Naive thymus-derived CD8-positive, alpha-beta T cell (primary cell): ENCODE measurements around the gene SMPD3. TPM values are rescaled to one million over a fixed set of nuclear protein-coding genes. Genes with fewer than 3 reads are reported as not detected.

Experiments used
- ATAC-seq, 2 donors: fragments of 150-1000 bp; cut with Tn5 transposase in 1 of 2; sonication (Bioruptor Pico), chemical (Tn5 transposase) in 1 of 2; 1 replicate in 1 of 2; 2 replicates in 1 of 2; pipeline ENCODE4 v1.10.0; 2021; ENCODE audit warnings: mild to moderate bottlenecking in 2 of 2, moderate library complexity in 2 of 2
- POLR2A ChIA-PET: fragments of 350-600 bp; sonication (Branson Sonifier 250); formaldehyde crosslinking; loops from one replicate; lab custom pipeline; 2021; ENCODE audit warnings: antibody characterized with exemption; lab: Charles Lee
- DNase-seq, 10 donors: peaks; one replicate each; pipeline versions ENCODE4 v3.0.0 to v3.0.0-alpha.2; 2020 to 2022
- H3K27ac Mint-ChIP-seq, 10 donors: one replicate each; pipeline ENCODE4 v1.8.0; 2020 to 2022; ENCODE audit warnings: mild to moderate bottlenecking in 10 of 10, mixed read lengths in 10 of 10, moderate library complexity in 4 of 10, inconsistent platforms in 1 of 10
- H3K27me3 Mint-ChIP-seq, 5 donors: one replicate each; pipeline ENCODE4 v1.8.0; 2021 to 2022; ENCODE audit warnings: mixed read lengths in 5 of 5
- H3K36me3 Mint-ChIP-seq, 3 donors: one replicate each; pipeline ENCODE4 v1.8.0; 2020 to 2022; ENCODE audit warnings: mixed read lengths in 3 of 3, mild to moderate bottlenecking in 2 of 3, inconsistent platforms in 1 of 3
- H3K4me1 Mint-ChIP-seq, 4 donors: one replicate each; pipeline ENCODE4 v1.8.0; 2021 to 2022; ENCODE audit warnings: mixed read lengths in 4 of 4
- H3K4me3 Mint-ChIP-seq, 10 donors: one replicate each; pipeline ENCODE4 v1.8.0; 2020 to 2022; ENCODE audit warnings: mild to moderate bottlenecking in 10 of 10, mixed read lengths in 10 of 10, moderate library complexity in 6 of 10, inconsistent platforms in 1 of 10
- H3K9me3 Mint-ChIP-seq, 9 donors: one replicate each; pipeline ENCODE4 v1.8.0; 2020 to 2022; ENCODE audit warnings: mixed read lengths in 9 of 9, mild to moderate bottlenecking in 3 of 9, inconsistent platforms in 1 of 9, moderate library complexity in 1 of 9
- polyA plus RNA-seq, 3 donors: library from polyadenylated mRNA; unstranded; fragments of 300-500 nt; fragmentation: Illumina TruSeq; gene quantifications; one replicate each; pipeline ENCODE4 v1.2.3, GENCODE V29; 2021
- total RNA-seq, 8 experiments: library from RNA in 2 of 8; stranded (reverse) in 2 of 8; gene quantifications; one replicate each; pipeline ENCODE4 v1.2.3 and lab custom pipeline; 2021 to 2026

The SMPD3 gene
- total and polyA plus RNA-seq, 5 experiments from 2014 or later, result 0.27 to 3.5 (median 0.88) TPM

DNA sequence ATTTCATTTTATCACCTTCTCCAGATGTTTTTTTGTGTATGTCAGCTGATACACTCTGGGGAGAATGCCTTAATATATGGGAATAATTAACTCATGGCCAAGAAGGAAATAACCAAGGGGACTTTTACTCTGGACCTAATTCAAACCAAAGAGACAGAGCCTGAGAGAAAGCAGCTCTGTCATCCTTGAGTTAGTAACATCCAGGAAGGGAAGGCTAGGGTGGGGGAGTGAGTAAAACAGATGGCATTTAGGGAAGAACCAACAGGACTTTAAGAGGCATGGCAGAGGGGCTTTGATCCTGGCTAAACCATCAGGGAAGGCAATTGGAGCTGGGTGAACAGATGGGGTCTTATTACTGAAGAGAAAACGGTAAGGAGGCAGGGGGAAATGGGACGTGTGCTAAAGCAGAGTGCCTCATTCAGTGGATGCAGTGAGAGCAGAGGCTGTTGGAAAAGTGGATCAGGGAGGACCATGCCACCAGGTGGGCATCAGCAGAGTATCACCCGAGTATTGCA, 2.5 kb upstream of the SMPD3 start:
- Mint-ChIP-seq H3K4me3 (no peak overlapping the region), H3K4me1 (peaks cover 8 to 25% (median 18%) of the 10 kb centered on the region in 4 donors), H3K36me3 (no peaks in the 10 kb centered on the region), H3K27me3 (peaks cover 3 to 20% (median 7%) of the 10 kb centered on the region in 5 donors), H3K27ac (no peak overlapping the region), H3K9me3 (peaks cover 0 to 2% (median 0%) of the 10 kb centered on the region in 9 donors)
- ATAC-seq (no peak), DNase-seq (no peak)
- POLR2A ChIA-PET, result interaction anchor here (0.6 to 0.7 kb wide), 2 partner anchors 372 to 612 kb away, joined by 4 read pairs; no protein-coding TSS in a partner anchor

GRCh38 chr16:68447653-68448359, 502 bp downstream of the SMPD3 start:
- Mint-ChIP-seq H3K9me3 (peaks cover 0 to 2% (median 0%) of the 10 kb centered on the region in 9 donors), H3K36me3 (no peaks in the 10 kb centered on the region), H3K4me3 (peak overlapping the region in 9 of 10 donors; percentile 29 to 79 (median 62)), H3K4me1 (peaks cover 8 to 27% (median 18%) of the 10 kb centered on the region in 4 donors), H3K27ac (no peak overlapping the region), H3K27me3 (peaks cover 17 to 50% (median 32%) of the 10 kb centered on the region in 5 donors)
- DNase-seq (peak in 2 of 10 donors; percentile 19 to 65), ATAC-seq (peak; percentile 23 to 30)
- POLR2A ChIA-PET, result interaction anchor here (1.0 to 2.3 kb wide), 5 partner anchors 11 to 137 kb away, joined by 3 to 11 read pairs (median 3); partner anchors contain the start of genes PRMT7 and SLC7A6OS

- ATAC-seq (no peak), DNase-seq (no peak)
- Mint-ChIP-seq H3K4me1 (peaks cover 8 to 27% (median 18%) of the 10 kb centered on the region in 4 donors), H3K9me3 (peaks cover 0 to 2% (median 0%) of the 10 kb centered on the region in 9 donors), H3K36me3 (no peaks in the 10 kb centered on the region), H3K4me3 (peak overlapping the region in 6 of 10 donors; percentile 3 to 73 (median 59)), H3K27me3 (peaks cover 17 to 55% (median 40%) of the 10 kb centered on the region in 5 donors), H3K27ac (no peak overlapping the region)
- POLR2A ChIA-PET, result no interaction called here
These were observed 1.3 kb downstream of the SMPD3 start for GRCh38 chr16:68446681-68447652.

- H3K4me3 Mint-ChIP-seq, result no peak overlapping the region
These were observed 2.9 kb downstream of the SMPD3 start for GRCh38 chr16:68445458-68445857.

DNA sequence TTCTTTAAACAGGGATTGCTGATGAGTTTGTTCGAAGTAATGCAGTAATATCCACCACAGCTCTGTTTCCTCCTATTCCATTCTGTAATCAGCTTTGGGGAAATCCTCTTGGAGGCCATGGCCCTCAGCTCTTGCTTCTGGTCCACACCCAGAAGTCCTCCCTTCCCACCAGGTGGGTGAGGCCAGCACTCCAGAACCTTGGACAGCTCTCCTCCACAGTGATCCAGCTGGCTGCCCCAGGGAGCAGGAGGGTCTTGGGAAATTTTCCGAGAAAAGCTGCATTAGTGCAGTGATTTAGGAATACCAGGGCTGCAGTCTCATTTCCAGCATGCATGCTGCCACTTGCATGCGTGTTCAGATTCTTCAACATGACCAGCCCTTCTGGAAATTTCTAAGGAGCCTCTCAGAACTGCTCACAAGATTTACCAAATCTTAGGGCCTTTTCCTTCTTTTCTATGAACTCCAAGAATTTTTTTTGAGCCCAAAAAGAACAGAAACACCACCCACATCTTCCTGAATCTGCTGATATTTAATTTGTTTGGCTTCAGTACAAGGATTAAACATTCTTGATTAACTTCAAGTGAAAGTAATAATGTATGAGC, 4.2 kb downstream of the SMPD3 start:
- no peaks in the 10 kb centered on the region for H3K36me3 Mint-ChIP-seq
- H3K27ac Mint-ChIP-seq, result no peak overlapping the region
- H3K4me3 Mint-ChIP-seq, result no peak overlapping the region
- peaks cover 17 to 55% (median 44%) of the 10 kb centered on the region in 5 donors for H3K27me3 Mint-ChIP-seq
- DNase-seq, result peak in 1 of 10 donors; percentile 17
- no peak for ATAC-seq
- POLR2A ChIA-PET, result no interaction called here
- H3K9me3 Mint-ChIP-seq, result peaks cover 0 to 2% (median 0%) of the 10 kb centered on the region in 9 donors
- H3K4me1 Mint-ChIP-seq, result peaks cover 5 to 20% (median 15%) of the 10 kb centered on the region in 4 donors

More at GRCh38 chr16:68445458-68445857, 2.9 kb downstream of the SMPD3 start:
- peaks cover 17 to 55% (median 44%) of the 10 kb centered on the region in 5 donors for H3K27me3 Mint-ChIP-seq
- no peak overlapping the region for H3K27ac Mint-ChIP-seq
- H3K4me1 Mint-ChIP-seq, result peaks cover 8 to 27% (median 18%) of the 10 kb centered on the region in 4 donors
- POLR2A ChIA-PET, result interaction anchor here (0.9 kb wide), 1 partner anchor 10 kb away, joined by 4 read pairs; no protein-coding TSS in a partner anchor
- H3K9me3 Mint-ChIP-seq, result peaks cover 0 to 2% (median 0%) of the 10 kb centered on the region in 9 donors
- peak in 1 of 10 donors; percentile 16 for DNase-seq
- no peak for ATAC-seq
- no peaks in the 10 kb centered on the region for H3K36me3 Mint-ChIP-seq

DNA sequence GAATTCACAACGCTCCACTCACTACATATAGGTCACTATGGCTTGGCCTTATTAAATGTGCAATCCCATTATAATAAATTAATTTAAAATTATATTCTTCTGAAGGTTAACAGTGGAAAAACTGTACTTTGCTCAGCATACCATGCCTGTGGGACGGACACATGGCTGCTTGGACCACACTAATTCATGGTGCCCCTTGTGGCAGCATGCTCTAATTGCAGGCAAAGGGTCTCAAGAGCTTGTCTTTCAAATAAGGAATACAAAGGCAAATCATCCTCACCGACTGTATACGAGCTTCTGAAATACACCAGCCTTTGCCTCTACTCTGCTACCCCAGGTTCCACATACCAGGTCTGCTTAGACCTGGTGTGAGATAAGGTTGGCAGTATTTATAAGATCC, 11.7 kb downstream of the SMPD3 start:
- ATAC-seq, result no peak
- H3K27me3 Mint-ChIP-seq, result peaks cover 0 to 13% (median 2%) of the 10 kb centered on the region in 5 donors
- H3K4me1 Mint-ChIP-seq, result peaks cover 7 to 14% (median 9%) of the 10 kb centered on the region in 4 donors
- H3K27ac Mint-ChIP-seq, result no peak overlapping the region
- peaks cover 0 to 9% (median 2%) of the 10 kb centered on the region in 9 donors for H3K9me3 Mint-ChIP-seq
- H3K4me3 Mint-ChIP-seq, result no peak overlapping the region
- POLR2A ChIA-PET, result no interaction called here
- peaks cover 0 to 8% (median 0%) of the 10 kb centered on the region in 3 donors for H3K36me3 Mint-ChIP-seq
- DNase-seq, result no peak

GRCh38 chr16:68434624-68435210, 13.6 kb downstream of the SMPD3 start:
- Mint-ChIP-seq H3K4me1 (peaks cover 7 to 20% (median 11%) of the 10 kb centered on the region in 4 donors), H3K36me3 (peaks cover 0 to 8% (median 0%) of the 10 kb centered on the region in 3 donors), H3K9me3 (peaks cover 0 to 9% (median 2%) of the 10 kb centered on the region in 9 donors), H3K27me3 (peaks cover 0 to 4% (median 2%) of the 10 kb centered on the region in 5 donors), H3K27ac (peak overlapping the region in 6 of 10 donors; percentile 7 to 63 (median 44)), H3K4me3 (peak overlapping the region in 1 of 10 donors; percentile 23)
- no peak for DNase-seq
- ATAC-seq, result no peak
- POLR2A ChIA-PET, result interaction anchor here (1.0 to 5.9 kb wide), 3 partner anchors 11 to 36 kb away, joined by 3 to 22 read pairs (median 4); no protein-coding TSS in a partner anchor

DNA sequence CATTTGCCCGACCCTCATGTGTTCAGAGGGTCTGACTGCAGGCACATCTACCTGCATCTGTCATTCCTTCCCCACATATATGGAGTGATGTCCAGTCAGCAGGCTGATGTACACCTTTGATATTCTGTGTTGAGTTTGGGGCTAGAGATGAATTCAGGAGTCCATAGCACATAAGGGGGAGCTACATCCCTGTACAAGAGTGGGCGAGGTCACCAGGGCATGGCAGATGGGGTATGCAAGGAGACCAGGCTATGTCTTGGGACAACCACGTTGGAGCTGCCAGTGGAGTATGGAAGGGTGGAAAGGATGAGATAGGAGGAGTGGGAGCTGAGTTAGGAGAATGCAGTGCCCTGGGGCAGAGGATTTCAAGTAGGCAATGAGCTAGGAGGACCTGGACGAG, 15.0 kb downstream of the SMPD3 start:
- H3K36me3 Mint-ChIP-seq, result peaks cover 0 to 5% (median 0%) of the 10 kb centered on the region in 3 donors
- H3K27ac Mint-ChIP-seq, result peak overlapping the region in 1 of 10 donors; percentile 31
- POLR2A ChIA-PET, result interaction anchor here (1.7 to 5.9 kb wide), 2 partner anchors 16 to 37 kb away, joined by 3 to 22 read pairs; no protein-coding TSS in a partner anchor
- ATAC-seq (no peak), DNase-seq (no peak)
- H3K4me3 Mint-ChIP-seq, result peak overlapping the region in 1 of 10 donors; percentile 31
- H3K27me3 Mint-ChIP-seq, result no peaks in the 10 kb centered on the region
- peaks cover 0 to 9% (median 0%) of the 10 kb centered on the region in 9 donors for H3K9me3 Mint-ChIP-seq
- peaks cover 7 to 20% (median 11%) of the 10 kb centered on the region in 4 donors for H3K4me1 Mint-ChIP-seq

DNA sequence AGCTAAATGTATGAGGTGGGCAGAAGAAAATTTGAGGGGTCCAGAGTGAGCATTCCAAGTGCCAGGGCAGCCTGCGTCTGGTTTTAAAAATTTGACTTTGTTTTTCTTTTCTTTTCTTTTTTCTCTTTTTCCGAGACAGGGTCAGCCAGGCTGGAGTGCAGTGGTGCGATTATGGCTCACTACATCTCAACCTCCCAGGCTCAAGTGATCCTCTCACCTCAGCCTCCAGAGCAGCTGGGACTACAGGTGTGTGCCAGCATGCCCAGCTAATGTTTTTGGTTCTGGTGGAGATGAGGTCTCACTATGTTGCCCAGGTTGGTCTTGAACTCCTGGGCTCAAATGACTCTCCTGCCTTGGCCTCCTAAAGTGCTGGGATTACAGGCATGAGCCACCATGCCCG, 15.6 kb downstream of the SMPD3 start:
- DNase-seq (no peak), ATAC-seq (no peak)
- POLR2A ChIA-PET, result interaction anchor here (1.7 to 5.9 kb wide), 2 partner anchors 15 to 38 kb away, joined by 3 to 22 read pairs; no protein-coding TSS in a partner anchor
- H3K36me3 Mint-ChIP-seq, result peaks cover 0 to 5% (median 0%) of the 10 kb centered on the region in 3 donors
- no peak overlapping the region for H3K4me3 Mint-ChIP-seq
- peak overlapping the region in 2 of 10 donors; percentile 62 to 65 for H3K27ac Mint-ChIP-seq
- H3K4me1 Mint-ChIP-seq, result peaks cover 7 to 20% (median 11%) of the 10 kb centered on the region in 4 donors
- peaks cover 0 to 9% (median 0%) of the 10 kb centered on the region in 9 donors for H3K9me3 Mint-ChIP-seq
- no peaks in the 10 kb centered on the region for H3K27me3 Mint-ChIP-seq

DNA sequence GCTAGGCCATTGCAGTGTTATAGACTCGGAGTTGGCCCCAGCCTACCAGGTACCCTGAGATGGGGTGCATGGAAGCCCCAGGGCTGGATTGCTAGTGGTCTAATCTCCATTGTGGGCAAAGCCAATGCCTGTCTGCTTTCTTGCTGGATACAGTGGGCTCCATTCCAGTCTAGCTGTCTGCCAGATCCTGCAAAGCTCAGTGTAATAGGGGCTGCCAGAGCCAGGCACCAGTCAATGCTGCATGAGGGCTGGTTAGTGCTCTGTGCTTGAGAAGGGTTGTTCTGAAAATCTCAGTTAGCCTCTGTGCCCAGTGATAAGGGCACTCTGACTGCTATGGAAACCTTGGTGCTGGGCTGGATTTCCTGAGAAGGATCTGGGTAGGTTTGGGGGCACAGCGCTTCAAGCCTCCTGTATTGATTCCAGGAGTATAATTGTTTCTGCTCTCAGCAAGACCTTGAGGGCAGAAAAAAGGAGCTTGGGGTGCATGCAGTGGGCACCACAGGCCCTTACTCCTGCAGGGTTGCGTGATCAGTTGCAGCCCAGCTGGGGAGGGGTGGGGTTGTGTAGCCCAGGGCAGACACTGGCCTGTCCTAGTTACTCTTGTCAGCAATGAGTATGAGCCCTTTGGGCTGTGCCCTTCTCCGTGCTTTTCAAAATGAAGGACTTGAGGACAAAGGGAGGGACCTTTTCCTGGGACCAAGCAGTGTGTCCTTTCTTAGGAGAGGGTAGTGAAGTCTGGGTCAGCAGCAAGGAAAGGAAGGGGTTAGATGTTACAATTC, 19.0 kb downstream of the SMPD3 start:
- no peaks in the 10 kb centered on the region for H3K9me3 Mint-ChIP-seq
- no peaks in the 10 kb centered on the region for H3K27me3 Mint-ChIP-seq
- DNase-seq (no peak), ATAC-seq (no peak)
- peaks cover 7 to 22% (median 19%) of the 10 kb centered on the region in 4 donors for H3K4me1 Mint-ChIP-seq
- H3K4me3 Mint-ChIP-seq, result no peak overlapping the region
- H3K36me3 Mint-ChIP-seq, result no peaks in the 10 kb centered on the region
- no peak overlapping the region for H3K27ac Mint-ChIP-seq
- POLR2A ChIA-PET, result interaction anchor here (5.9 kb wide), 1 partner anchor 12 kb away, joined by 22 read pairs; no protein-coding TSS in a partner anchor
